GM12801 (cell line): Measurements from ENCODE around the gene C8A.

Source experiments
- TF ChIP-seq, protein P1 (sequence below): IDR thresholded peaks from one replicate; pipeline ENCODE4 v1.5.1; 2011; ENCODE audit warnings: control low read depth; ENCODE audit not compliant: insufficient read length; ENCODE audit errors: extremely low read depth

C8A gene

DNA sequence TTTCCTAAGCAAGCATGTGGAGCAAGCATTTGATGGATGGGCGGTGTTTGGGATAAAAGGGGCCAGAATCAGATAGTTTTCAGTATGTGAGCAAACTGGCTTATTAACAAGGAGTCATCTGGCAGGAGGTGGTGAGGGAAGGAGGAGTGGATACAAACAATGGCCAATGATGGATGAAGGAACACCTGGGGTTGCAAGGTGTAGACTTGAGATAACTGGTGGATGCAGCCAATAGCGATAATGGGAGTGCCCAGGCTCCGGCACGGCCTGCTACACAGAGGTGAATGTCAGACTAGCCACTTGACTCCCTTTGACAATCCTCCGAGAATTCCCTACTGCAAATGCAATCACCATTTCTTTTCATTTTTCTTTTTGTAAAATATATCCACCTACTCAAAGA, 69.5 kb downstream of the C8A start:
- TF ChIP-seq, protein P1, sequence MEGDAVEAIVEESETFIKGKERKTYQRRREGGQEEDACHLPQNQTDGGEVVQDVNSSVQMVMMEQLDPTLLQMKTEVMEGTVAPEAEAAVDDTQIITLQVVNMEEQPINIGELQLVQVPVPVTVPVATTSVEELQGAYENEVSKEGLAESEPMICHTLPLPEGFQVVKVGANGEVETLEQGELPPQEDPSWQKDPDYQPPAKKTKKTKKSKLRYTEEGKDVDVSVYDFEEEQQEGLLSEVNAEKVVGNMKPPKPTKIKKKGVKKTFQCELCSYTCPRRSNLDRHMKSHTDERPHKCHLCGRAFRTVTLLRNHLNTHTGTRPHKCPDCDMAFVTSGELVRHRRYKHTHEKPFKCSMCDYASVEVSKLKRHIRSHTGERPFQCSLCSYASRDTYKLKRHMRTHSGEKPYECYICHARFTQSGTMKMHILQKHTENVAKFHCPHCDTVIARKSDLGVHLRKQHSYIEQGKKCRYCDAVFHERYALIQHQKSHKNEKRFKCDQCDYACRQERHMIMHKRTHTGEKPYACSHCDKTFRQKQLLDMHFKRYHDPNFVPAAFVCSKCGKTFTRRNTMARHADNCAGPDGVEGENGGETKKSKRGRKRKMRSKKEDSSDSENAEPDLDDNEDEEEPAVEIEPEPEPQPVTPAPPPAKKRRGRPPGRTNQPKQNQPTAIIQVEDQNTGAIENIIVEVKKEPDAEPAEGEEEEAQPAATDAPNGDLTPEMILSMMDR = no peak

- TF ChIP-seq, protein P1 = no peak
Observed at GRCh38 chr1:56925193-56925592, 70.6 kb downstream of the C8A start.

DNA sequence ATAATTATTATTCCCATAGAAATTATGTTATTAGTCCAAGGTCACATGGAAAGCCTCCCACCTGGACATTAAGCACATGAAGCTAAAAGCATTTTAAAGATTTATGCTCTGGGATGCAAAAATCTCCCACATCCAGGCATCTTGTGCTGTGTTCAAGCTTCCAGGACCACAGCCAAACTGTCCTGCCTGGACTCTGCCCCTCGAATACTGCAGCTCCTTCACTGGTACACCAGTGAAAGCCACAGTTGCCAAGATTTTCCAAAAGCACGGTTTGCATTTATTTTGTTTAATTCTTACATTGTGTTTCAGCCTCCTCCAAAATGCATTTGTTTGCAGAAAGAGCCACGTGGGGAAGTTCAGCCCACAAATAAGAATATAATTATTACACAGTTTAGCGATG, 72.6 kb downstream of the C8A start:
- TF ChIP-seq, protein P1 = no peak

DNA sequence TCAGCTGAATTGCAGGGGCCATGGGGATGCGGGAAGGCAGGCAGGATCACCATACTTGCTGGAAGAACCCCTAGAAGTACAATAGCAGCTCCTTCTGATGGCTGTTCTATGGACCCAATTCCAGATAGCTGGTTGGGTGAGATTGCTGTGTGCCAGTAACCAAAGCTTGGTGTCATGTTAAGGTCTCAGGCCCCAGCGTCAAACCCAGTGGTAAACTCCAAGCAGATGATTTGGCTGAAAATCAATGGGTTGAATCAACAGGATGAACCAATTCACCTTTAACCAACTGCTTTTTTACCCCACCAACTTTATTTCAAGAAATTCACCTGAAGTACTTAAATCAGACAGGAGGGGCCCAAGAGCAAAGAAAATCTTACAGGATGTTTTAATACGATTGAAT, 73.4 kb downstream of the C8A start:
- TF ChIP-seq, protein P1 = no peak

- TF ChIP-seq, protein P1 = no peak
Observed at GRCh38 chr1:56929492-56929891, 74.9 kb downstream of the C8A start.

GRCh38 chr1:56931211-56931610, 76.6 kb downstream of the C8A start:
- TF ChIP-seq, protein P1 = no peak

DNA sequence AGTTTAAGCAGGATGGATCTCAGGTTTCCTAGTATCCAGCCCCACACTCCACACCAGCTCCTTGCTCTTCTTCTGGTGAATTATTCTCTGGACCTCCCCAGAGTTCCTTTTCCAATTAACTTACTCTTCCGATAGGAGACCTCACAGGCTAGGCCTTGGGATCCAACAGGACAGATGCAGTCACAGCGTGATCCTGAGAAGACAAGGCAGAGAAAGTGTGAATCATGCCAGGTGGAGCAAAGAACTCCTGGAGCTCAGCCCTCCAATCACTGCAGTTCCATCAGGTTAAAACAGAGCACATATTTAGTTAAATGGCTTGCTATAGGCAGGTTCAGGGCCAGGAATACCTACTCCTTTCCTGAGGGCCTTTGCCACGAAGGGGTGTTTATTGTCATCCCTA, 77.1 kb downstream of the C8A start:
- TF ChIP-seq, protein P1 = no peak

DNA sequence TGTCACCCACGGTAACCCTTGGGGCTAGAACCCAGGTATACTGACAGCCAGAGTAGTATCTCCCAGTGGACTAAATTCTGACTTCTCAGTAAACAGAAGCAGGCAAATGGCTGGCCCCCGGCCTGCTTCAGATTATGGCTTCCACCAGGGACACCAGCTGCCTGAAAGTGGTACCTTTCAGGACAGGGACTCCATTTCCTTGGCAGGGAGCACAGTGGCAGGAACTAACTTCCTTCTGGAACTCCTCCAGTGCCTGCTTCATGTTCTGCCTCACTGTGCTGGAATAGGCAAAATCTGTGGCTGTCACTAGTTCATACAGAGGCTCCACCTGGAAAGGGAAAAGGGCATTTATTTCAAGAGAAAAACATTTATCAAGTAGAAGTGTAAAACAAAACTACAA, 78.6 kb downstream of the C8A start:
- TF ChIP-seq, protein P1 = no peak
